CD4-positive, alpha-beta T cell treated with Interleukin-12 subunit alpha and Interleukin-12 subunit beta, for 1 hour (primary cell): ENCODE measurements around the gene RELA.
A peak's percentile ranks its signal among the peaks of the same experiment; 100 is the strongest.
"Not testable (repeated sequence)": the region's sequence is repeated elsewhere in the genome, so short reads cannot be mapped to it uniquely, and the experiment has no call there.

Experiments used
- DNase-seq: peaks from one replicate; pipeline ENCODE4 v3.0.0-alpha.2; 2020

Gene RELA

GRCh38 chr11:65662799-65663638 lies at the start of gene RELA:
Gene RELA (minus strand): TSS chr11:65662916. CDS start chr11:65662832, 84 bp downstream.
- DNase-seq = peak; percentile 93

- DNase-seq = peak; percentile 97
These were observed 49.3 kb upstream of the RELA start, which contains the start of gene KAT5 for GRCh38 chr11:65711785-65712632. Gene KAT5 (plus strand): TSS chr11:65712252. CDS start chr11:65712268, 16 bp downstream.

- no peak for DNase-seq
These were observed 47.7 kb upstream of the RELA start for GRCh38 chr11:65710421-65710820.

GRCh38 chr11:65709661-65710060 lies 46.9 kb upstream of the RELA start:
- DNase-seq = no peak

GRCh38 chr11:65708451-65708850 lies 45.7 kb upstream of the RELA start:
- no peak for DNase-seq

GRCh38 chr11:65707002-65707401 lies 44.3 kb upstream of the RELA start:
- not testable (repeated sequence) for DNase-seq

GRCh38 chr11:65706303-65706763 lies 43.6 kb upstream of the RELA start:
- peak; percentile 82 for DNase-seq

- no peak for DNase-seq
These were observed 41.1 kb upstream of the RELA start for GRCh38 chr11:65703846-65704245.

GRCh38 chr11:65701686-65702085 lies 39.0 kb upstream of the RELA start:
- no peak for DNase-seq

- DNase-seq = no peak
These were observed 37.7 kb upstream of the RELA start for GRCh38 chr11:65700399-65700798.

- DNase-seq = no peak
These were observed 36.6 kb upstream of the RELA start for GRCh38 chr11:65699306-65699705.

GRCh38 chr11:65698205-65698604 lies 35.5 kb upstream of the RELA start:
- DNase-seq = no peak

- no peak for DNase-seq
These were observed 34.3 kb upstream of the RELA start for GRCh38 chr11:65696802-65697552.

GRCh38 chr11:65695459-65696241 lies 32.9 kb upstream of the RELA start:
- DNase-seq = no peak

- DNase-seq = no peak
These were observed 29.7 kb upstream of the RELA start for GRCh38 chr11:65692367-65692766.

- DNase-seq = not testable (repeated sequence)
These were observed 29.1 kb upstream of the RELA start for GRCh38 chr11:65691847-65692246.

- no peak for DNase-seq
These were observed 23.3 kb upstream of the RELA start for GRCh38 chr11:65685981-65686380.

- not testable (repeated sequence) for DNase-seq
These were observed 20.8 kb upstream of the RELA start for GRCh38 chr11:65683480-65683879.

GRCh38 chr11:65680192-65680743 lies 17.6 kb upstream of the RELA start:
- DNase-seq = no peak

GRCh38 chr11:65672982-65673381 lies 10.3 kb upstream of the RELA start:
- DNase-seq = no peak

- no peak for DNase-seq
These were observed 9.6 kb upstream of the RELA start for GRCh38 chr11:65672180-65672860.
